ENCODE results near the gene CFH. TPM values are rescaled to one million over a fixed set of nuclear protein-coding genes. Genes with fewer than 3 reads are reported as not detected.

Gene CFH
- polyA plus RNA-seq, 3 donors, result 0.03 to 1.1 (median 0.36) TPM

DNA sequence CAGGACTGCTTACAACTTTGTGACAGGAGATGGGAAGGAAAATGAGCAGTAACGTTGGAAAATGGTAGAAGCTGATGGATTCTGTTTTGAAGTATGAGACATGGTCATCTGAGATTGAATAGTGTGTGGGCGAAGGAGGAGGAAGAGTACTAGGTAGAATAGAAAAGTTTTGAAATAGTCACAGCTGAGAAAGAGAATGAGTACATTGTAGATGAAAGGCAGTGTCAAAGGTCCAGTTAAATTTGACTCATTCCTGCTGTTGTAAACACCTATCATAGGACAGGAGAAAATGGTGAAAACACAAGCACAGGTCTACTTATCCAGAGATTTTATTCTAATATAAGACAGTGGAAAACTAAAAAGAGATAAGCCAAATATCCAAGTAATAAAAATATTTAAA, 66.0 kb downstream of the CFH start:
- intact Hi-C loops (cut with micrococcal nuclease), result no loop called here
- Histone ChIP-seq H3K4me1 (ENCODE audit: control insufficient read depth in 1 of 2, insufficient read depth in 2 of 2, low read length in 2 of 2) (no peaks in the 10 kb centered on the region), H3K27ac (ENCODE audit: low read depth in 1 of 2, low read length in 2 of 2) (no peak overlapping the region), H3K36me3 (replicated peaks in 1 of 2; ENCODE audit: control insufficient read depth in 1 of 2, insufficient read depth in 2 of 2, low read length in 2 of 2) (no peaks in the 10 kb centered on the region), H3K27me3 (ENCODE audit: control insufficient read depth in 2 of 2, insufficient read depth in 2 of 2, low read length in 2 of 2) (no peaks in the 10 kb centered on the region), H3K4me2 (replicated peaks; ENCODE audit: extremely low read depth, low read length, poor library complexity, severe bottlenecking) (no peak overlapping the region), H3K79me2 (ENCODE audit: insufficient read depth, low read length) (no peaks in the 10 kb centered on the region), H2AFZ (ENCODE audit: insufficient read depth, low read depth, low read length, poor library complexity, severe bottlenecking) (no peak overlapping the region), H3K4me3 (replicated peaks in 1 of 3; ENCODE audit: low read depth in 2 of 3, low read length in 3 of 3) (no peak overlapping the region), H4K20me1 (ENCODE audit: insufficient read depth, low read length) (no peaks in the 10 kb centered on the region), H3K9ac (ENCODE audit: insufficient read depth, low read length, poor library complexity, severe bottlenecking) (no peak overlapping the region), H3K9me3 (replicated peaks in 1 of 2; ENCODE audit: control insufficient read depth in 1 of 2, insufficient read depth in 1 of 2, low read length in 2 of 2) (no peaks in the 10 kb centered on the region)
- DNase-seq, result no peak
- Mint-ChIP-seq H3K27ac (no peak overlapping the region), H3K36me3 (no peaks in the 10 kb centered on the region), H3K4me1 (no peaks in the 10 kb centered on the region), H3K27me3 (ENCODE audit: low read depth in 3 of 3) (peaks cover 0 to 2% (median 0%) of the 10 kb centered on the region in 3 donors), H3K4me3 (no peak overlapping the region), H3K9me3 (peaks cover 0 to 2% (median 0%) of the 10 kb centered on the region in 7 donors)
- WGBS (ENCODE audit: insufficient coverage), result 89% methylated on average over 2 of the region's 2 CpGs
- TF ChIP-seq, protein P1, sequence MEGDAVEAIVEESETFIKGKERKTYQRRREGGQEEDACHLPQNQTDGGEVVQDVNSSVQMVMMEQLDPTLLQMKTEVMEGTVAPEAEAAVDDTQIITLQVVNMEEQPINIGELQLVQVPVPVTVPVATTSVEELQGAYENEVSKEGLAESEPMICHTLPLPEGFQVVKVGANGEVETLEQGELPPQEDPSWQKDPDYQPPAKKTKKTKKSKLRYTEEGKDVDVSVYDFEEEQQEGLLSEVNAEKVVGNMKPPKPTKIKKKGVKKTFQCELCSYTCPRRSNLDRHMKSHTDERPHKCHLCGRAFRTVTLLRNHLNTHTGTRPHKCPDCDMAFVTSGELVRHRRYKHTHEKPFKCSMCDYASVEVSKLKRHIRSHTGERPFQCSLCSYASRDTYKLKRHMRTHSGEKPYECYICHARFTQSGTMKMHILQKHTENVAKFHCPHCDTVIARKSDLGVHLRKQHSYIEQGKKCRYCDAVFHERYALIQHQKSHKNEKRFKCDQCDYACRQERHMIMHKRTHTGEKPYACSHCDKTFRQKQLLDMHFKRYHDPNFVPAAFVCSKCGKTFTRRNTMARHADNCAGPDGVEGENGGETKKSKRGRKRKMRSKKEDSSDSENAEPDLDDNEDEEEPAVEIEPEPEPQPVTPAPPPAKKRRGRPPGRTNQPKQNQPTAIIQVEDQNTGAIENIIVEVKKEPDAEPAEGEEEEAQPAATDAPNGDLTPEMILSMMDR (IDR thresholded peaks at IDR 0.05), result no peak

DNA sequence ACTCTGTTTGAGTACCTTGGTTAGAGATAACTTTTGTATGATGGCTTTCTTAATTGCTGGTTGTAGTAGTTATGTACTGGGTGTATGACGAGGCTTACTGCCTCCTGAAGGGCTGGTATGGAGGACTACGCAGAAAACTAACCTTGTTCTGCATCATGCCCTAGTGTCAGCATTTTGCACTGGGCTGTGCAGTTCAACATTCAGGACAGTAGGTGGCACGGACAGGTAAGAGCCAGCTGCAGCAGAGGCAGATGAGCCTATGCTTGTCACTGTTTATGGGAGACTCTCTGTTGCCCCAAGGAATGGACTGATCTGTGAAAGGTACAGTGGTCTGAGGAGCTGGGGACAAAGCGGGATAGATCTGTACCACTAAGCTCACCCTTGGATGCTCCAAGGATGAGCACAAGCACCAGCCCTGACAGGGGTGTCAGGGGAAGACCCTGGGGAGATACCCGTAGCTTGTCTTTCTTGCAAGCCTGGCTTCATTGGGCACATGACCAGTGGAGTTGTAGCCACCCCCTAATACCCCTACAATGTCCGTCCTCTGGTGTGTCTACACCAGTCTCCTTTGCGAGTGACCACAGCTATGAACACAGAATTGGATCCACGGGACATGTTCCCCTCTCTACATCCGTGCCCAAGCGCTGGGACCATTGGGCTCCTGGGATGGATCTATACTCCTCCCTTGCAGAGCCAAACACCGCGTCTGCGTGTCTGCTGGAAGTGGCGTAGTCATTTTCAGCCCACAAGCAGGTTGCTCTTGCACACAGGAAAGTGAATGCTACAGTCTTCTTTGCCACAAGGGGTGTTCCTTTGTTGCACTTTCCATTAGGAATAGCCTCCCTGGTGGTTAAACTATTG, 71.7 kb downstream of the CFH start:
- no peak overlapping the region for H3K27ac Mint-ChIP-seq
- no peak overlapping the region for H3K4me2 ChIP-seq (replicated peaks; ENCODE audit: extremely low read depth, low read length, poor library complexity, severe bottlenecking)
- H3K4me1 ChIP-seq (ENCODE audit: control insufficient read depth in 1 of 2, insufficient read depth in 2 of 2, low read length in 2 of 2), result no peaks in the 10 kb centered on the region
- H3K4me3 Mint-ChIP-seq, result no peak overlapping the region
- no peak for DNase-seq
- H3K36me3 ChIP-seq (replicated peaks in 1 of 2; ENCODE audit: control insufficient read depth in 1 of 2, insufficient read depth in 2 of 2, low read length in 2 of 2), result no peaks in the 10 kb centered on the region
- H3K27me3 ChIP-seq (ENCODE audit: control insufficient read depth in 2 of 2, insufficient read depth in 2 of 2, low read length in 2 of 2), result no peaks in the 10 kb centered on the region
- H3K27ac ChIP-seq (ENCODE audit: low read depth in 1 of 2, low read length in 2 of 2), result no peak overlapping the region
- no peaks in the 10 kb centered on the region for H3K79me2 ChIP-seq (ENCODE audit: insufficient read depth, low read length)
- H3K9me3 Mint-ChIP-seq, result peaks cover 0 to 8% (median 0%) of the 10 kb centered on the region in 7 donors
- 91% methylated on average over 14 of the region's 14 CpGs for WGBS (ENCODE audit: insufficient coverage)
- H3K9ac ChIP-seq (ENCODE audit: insufficient read depth, low read length, poor library complexity, severe bottlenecking), result no peak overlapping the region
- intact Hi-C loops (cut with micrococcal nuclease), result no loop called here
- H4K20me1 ChIP-seq (ENCODE audit: insufficient read depth, low read length), result no peaks in the 10 kb centered on the region
- peaks cover 0 to 13% of the 10 kb centered on the region in 2 donors for H3K9me3 ChIP-seq (replicated peaks in 1 of 2; ENCODE audit: control insufficient read depth in 1 of 2, insufficient read depth in 1 of 2, low read length in 2 of 2)
- H3K4me3 ChIP-seq (replicated peaks in 1 of 3; ENCODE audit: low read depth in 2 of 3, low read length in 3 of 3), result no peak overlapping the region
- no peak overlapping the region for H2AFZ ChIP-seq (ENCODE audit: insufficient read depth, low read depth, low read length, poor library complexity, severe bottlenecking)
- no peaks in the 10 kb centered on the region for H3K36me3 Mint-ChIP-seq
- TF ChIP-seq, protein P1 (IDR thresholded peaks at IDR 0.05), result no peak
- no peaks in the 10 kb centered on the region for H3K4me1 Mint-ChIP-seq
- H3K27me3 Mint-ChIP-seq (ENCODE audit: low read depth in 3 of 3), result peaks cover 0 to 2% (median 1%) of the 10 kb centered on the region in 3 donors

Data from CD14-positive monocyte (primary cell).